Testis (tissue), 3 donors: ENCODE measurements around the gene SRRM2. TPM values are rescaled to one million over a fixed set of nuclear protein-coding genes. Genes with fewer than 3 reads are reported as not detected.

ENCODE experiments used
- DNase-seq: peaks from one replicate; pipeline ENCODE4 v3.0.0-alpha.2; 2019
- H3K27ac ChIP-seq, 2 donors: fragments of 200-600 bp; sonication (generic); one replicate each; pipeline ENCODE4 v1.5.1; 2019
- H3K27me3 ChIP-seq: fragments of 200-600 bp; sonication (generic); one replicate; pipeline ENCODE4 v1.5.1; 2019
- H3K36me3 ChIP-seq: fragments of 200-600 bp; sonication (generic); one replicate; pipeline ENCODE4 v1.5.1; 2017; ENCODE audit warnings: low read depth; ENCODE audit errors: missing control alignments
- H3K4me1 ChIP-seq: fragments of 200-600 bp; sonication (generic); one replicate; pipeline ENCODE4 v1.5.1; 2019
- H3K4me3 ChIP-seq, 2 donors: fragments of 200-600 bp; sonication (generic); one replicate each; pipeline ENCODE4 v1.5.1; 2017 to 2019
- H3K9me3 ChIP-seq: fragments of 200-600 bp; sonication (generic); one replicate; pipeline ENCODE4 v1.5.1; 2017
- CTCF ChIP-seq, 3 experiments: fragments of 450-650 bp in 2 of 3; fragments of 200-600 bp in 1 of 3; sonication (generic) in 1 of 3; IDR thresholded peaks; one replicate each; pipeline ENCODE4 v1.5.1; 2016 to 2019; ENCODE audit warnings: antibody characterized with exemption in 3 of 3, mild to moderate bottlenecking in 2 of 3, moderate library complexity in 1 of 3
- POLR2A ChIP-seq: fragments of 450-650 bp; IDR thresholded peaks from one replicate; pipeline ENCODE4 v1.6.1; 2017; ENCODE audit warnings: antibody characterized with exemption, mild to moderate bottlenecking, moderate library complexity
- WGBS, 2 donors: methylation state at CpG; one replicate each; pipeline ENCODE4 v1.1.5; 2018; 5-methylcytosine and 5-hydroxymethylcytosine counted together
- intact Hi-C: fragments of 100-400 bp; cut with DNase I; formaldehyde crosslinking; loops from one replicate; pipeline ENCODE4 v1.15.1; 2023; ENCODE audit warnings: low total_unique reads
- polyA plus RNA-seq: library from polyadenylated mRNA; stranded (reverse); fragments of 350-450 nt; fragmentation: Illumina TruSeq; extraction: RNeasy Lipid Tissue Mini Kit (QIAGEN cat#74804); gene quantifications from one replicate; pipeline ENCODE4 v1.2.3, GENCODE V29; 2014; ENCODE audit warnings: low read depth, low replicate concordance; ENCODE audit not compliant: insufficient read depth
- total RNA-seq, 2 donors: library from RNA; depleted of rRNA; stranded (reverse); fragments of >200 nt; gene quantifications; one replicate each; pipeline ENCODE4 v1.2.3, GENCODE V29; 2016

SRRM2 gene
- total and polyA plus RNA-seq, 3 donors from 2014 or later, result 446 to 738 (median 526) TPM

DNA sequence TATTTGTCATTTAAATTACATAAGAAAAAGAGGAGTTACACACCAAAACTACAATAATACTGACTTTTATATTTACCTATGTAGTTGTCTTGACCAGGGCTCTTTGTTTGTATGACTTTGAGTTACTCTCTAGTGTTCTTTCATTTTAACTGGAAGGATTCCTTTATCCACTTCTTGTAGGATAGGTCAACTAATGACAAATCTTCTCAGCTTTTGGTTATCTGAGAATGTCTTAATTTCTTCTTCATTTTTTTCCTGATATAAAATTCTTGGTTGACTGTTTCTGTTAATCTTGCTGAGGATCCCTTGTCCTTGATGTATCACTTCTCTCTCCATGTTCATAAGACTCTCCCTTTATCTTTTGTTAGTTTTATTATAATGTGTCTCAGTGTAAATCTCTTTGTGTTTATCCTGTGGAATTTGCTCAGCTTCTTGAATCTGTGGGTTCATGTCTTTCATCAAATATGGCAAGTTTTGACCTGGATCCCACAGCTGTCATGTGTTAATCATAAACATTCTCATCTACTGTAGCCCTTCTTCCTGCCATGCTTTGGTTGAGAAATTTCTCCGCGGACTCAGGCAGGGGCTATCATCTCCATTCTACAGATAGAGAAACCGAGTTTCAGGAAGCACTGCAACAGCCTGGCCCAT, 51.2 kb downstream of the SRRM2 start:
- Histone ChIP-seq H3K4me1 (no peaks in the 10 kb centered on the region), H3K27ac (no peak overlapping the region), H3K27me3 (no peaks in the 10 kb centered on the region), H3K9me3 (no peaks in the 10 kb centered on the region), H3K36me3 (no peaks in the 10 kb centered on the region), H3K4me3 (no peak overlapping the region)
- 82 to 85% methylated on average over 3 of the region's 3 CpGs for WGBS, 2 donors
- intact Hi-C loops, result no loop called here
- no peak for TF ChIP-seq CTCF (IDR thresholded peaks at IDR 0.05)
- TF ChIP-seq POLR2A, result no peak
- no peak for DNase-seq

DNA sequence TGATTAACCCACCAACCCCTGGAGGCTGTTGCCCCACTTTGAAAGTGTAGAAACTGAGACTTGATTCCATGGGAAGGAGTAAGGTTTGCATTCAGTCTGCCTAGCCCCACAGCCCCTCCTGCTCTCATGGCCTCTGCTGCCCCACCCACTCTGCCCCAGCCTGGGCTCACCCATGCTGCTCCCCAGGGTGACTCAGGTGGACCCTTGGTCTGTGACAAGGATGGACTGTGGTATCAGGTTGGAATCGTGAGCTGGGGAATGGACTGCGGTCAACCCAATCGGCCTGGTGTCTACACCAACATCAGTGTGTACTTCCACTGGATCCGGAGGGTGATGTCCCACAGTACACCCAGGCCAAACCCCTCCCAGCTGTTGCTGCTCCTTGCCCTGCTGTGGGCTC, 52.3 kb downstream of the SRRM2 start:
- Histone ChIP-seq H3K27ac (no peak overlapping the region), H3K36me3 (no peaks in the 10 kb centered on the region), H3K4me3 (no peak overlapping the region), H3K9me3 (no peaks in the 10 kb centered on the region), H3K27me3 (no peaks in the 10 kb centered on the region), H3K4me1 (no peaks in the 10 kb centered on the region)
- no peak for TF ChIP-seq CTCF (IDR thresholded peaks at IDR 0.05)
- no peak for TF ChIP-seq POLR2A
- WGBS, 2 donors, result 90 to 91% methylated on average over 4 of the region's 4 CpGs
- intact Hi-C loops, result no loop called here
- no peak for DNase-seq

DNA sequence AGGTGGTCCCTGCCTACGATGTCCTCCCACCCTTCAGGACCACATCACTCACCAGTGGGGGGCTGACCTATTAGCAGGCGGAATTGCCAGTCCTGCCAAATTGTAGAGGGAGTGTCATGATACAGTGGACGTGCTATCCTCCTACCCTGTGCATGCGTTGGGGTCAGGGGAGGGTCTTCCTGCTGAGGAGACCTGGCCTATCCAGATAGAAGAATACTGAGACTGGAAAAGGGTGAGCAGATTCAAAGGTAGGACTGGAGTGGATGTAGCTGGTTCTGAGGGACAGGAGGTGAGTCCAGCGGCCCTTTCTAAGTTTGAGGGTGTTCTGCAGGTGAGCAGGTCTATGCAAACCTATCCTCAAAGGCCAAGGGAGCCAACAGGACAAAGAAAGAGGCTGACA, 53.8 kb downstream of the SRRM2 start:
- WGBS, 2 donors, result 66 to 84% methylated on average over 5 of the region's 5 CpGs
- Histone ChIP-seq H3K27me3 (no peaks in the 10 kb centered on the region), H3K27ac (no peak overlapping the region), H3K4me3 (no peak overlapping the region), H3K36me3 (no peaks in the 10 kb centered on the region), H3K4me1 (no peaks in the 10 kb centered on the region), H3K9me3 (no peaks in the 10 kb centered on the region)
- intact Hi-C loops, result no loop called here
- no peak for DNase-seq
- no peak for TF ChIP-seq POLR2A
- TF ChIP-seq CTCF (IDR thresholded peaks at IDR 0.05), result no peak

- Histone ChIP-seq H3K36me3 (no peaks in the 10 kb centered on the region), H3K27me3 (no peaks in the 10 kb centered on the region), H3K4me3 (no peak overlapping the region), H3K27ac (no peak overlapping the region), H3K4me1 (no peaks in the 10 kb centered on the region), H3K9me3 (no peaks in the 10 kb centered on the region)
- no peak for TF ChIP-seq CTCF (IDR thresholded peaks at IDR 0.05)
- no peak for TF ChIP-seq POLR2A
- DNase-seq, result no peak
- intact Hi-C loops, result no loop called here
- WGBS, 2 donors, result 90 to 92% methylated on average over 7 of the region's 7 CpGs
Measured at GRCh38 chr16:2808181-2808580, 55.7 kb downstream of the SRRM2 start.

DNA sequence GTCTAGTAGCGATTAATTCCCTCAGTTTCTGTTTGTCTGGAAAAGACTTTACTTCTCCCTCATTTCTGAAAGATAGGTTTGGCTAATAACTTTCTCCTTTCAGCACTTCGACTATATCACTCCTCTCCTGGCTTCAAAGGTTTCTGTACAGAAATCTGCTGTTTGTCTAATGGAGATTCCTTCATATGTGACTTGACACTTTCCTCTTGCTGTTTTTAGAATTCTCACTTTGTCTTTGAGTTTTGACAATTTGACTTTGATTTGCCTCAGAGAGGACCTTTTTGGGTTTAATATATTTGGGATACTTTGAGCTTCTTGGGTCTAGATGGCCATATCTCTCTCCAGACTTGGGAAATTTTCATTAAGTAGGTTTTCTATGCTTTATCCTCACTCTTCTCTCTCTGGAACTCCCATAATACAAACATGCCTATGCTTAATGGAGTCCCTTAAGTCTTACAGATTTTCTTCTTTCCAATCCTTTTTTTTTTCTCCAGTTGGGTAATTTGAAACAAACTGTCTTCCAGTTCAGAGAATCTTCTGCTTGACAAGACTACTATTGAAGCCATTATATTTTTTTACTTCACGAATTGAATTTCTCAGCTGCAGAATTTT, 56.8 kb downstream of the SRRM2 start:
- H3K4me1 ChIP-seq, result no peaks in the 10 kb centered on the region
- DNase-seq, result no peak
- H3K36me3 ChIP-seq, result no peaks in the 10 kb centered on the region
- no peak overlapping the region for H3K4me3 ChIP-seq
- no peaks in the 10 kb centered on the region for H3K27me3 ChIP-seq
- no peaks in the 10 kb centered on the region for H3K9me3 ChIP-seq
- no peak overlapping the region for H3K27ac ChIP-seq
- TF ChIP-seq POLR2A (no peak), CTCF (IDR thresholded peaks at IDR 0.05) (no peak)
- intact Hi-C loops, result no loop called here
- WGBS, 2 donors, result 84 to 87% methylated on average over 3 of the region's 3 CpGs
